ENCODE results near the gene ZNF747. TPM values are rescaled to one million over a fixed set of nuclear protein-coding genes. Genes with fewer than 3 reads are reported as not detected.

Gene ZNF747
- total RNA-seq, 1 experiment from 2014 or later, result 10.9 TPM

GRCh38 chr16:30481381-30481780, 53.3 kb downstream of the ZNF747 start:
- CTCF ChIA-PET, result no interaction called here
- no peaks in the 10 kb centered on the region for H3K4me1 ChIP-seq (ENCODE audit: control insufficient read depth, insufficient read depth, low read length)

More at GRCh38 chr16:30481381-30481780, 53.3 kb downstream of the ZNF747 start:
- in situ Hi-C loops (cut with HindIII; ENCODE audit: low pct_unique_long_range_greater_than_20kb, low sequenced_read_pairs) (no loop called here), intact Hi-C loops (cut with micrococcal nuclease; ENCODE audit: unreplicated experiment) (no loop called here)
- Histone ChIP-seq H3K36me3 (ENCODE audit: control insufficient read depth, insufficient read depth, low read length) (no peaks in the 10 kb centered on the region), H3K27ac (ENCODE audit: low read length) (no peak overlapping the region), H3K4me3 (ENCODE audit: low read depth in 2 of 2, low read length in 2 of 2) (no peak overlapping the region), H3K9me3 (ENCODE audit: control insufficient read depth, insufficient read depth, low read depth, low read length) (no peaks in the 10 kb centered on the region), H3K27me3 (ENCODE audit: control insufficient read depth, insufficient read depth, low read length) (no peaks in the 10 kb centered on the region)
- ATAC-seq (no peak), DNase-seq (ENCODE audit: low read depth, low spot score) (no peak)
- POLR2A ChIA-PET, result interaction anchor here (0.6 to 1.3 kb wide), 3 partner anchors 24 to 141 kb away, joined by 3 to 17 read pairs (median 9); no protein-coding TSS in a partner anchor
- no peak for TF ChIP-seq TCF7L2 (IDR thresholded peaks at IDR 0.05; ENCODE audit: low read depth, low read length)
- TF ChIP-seq CTCF (IDR thresholded peaks at IDR 0.05), result no peak
- BruUV-seq (replicated peaks), result no TSS peak

Small RNA genes lying within 50 kb of the gene (microRNA-seq; reads per million reads assigned to microRNA genes)
- gene MIR4518 (ENCODE audit: unreplicated experiment), result not detected

Other genes with a start within 250 kb of the ZNF747 start
- gene CD2BP2, start 179.6 kb downstream of the ZNF747 start, total RNA-seq (2021; ENCODE audit: unreplicated experiment), result 90.7 TPM
- 52.6 TPM for gene TBC1D10B, start 164.4 kb downstream of the ZNF747 start, total RNA-seq (2021; ENCODE audit: unreplicated experiment)
- not detected for gene MYL11, start 160.1 kb downstream of the ZNF747 start, total RNA-seq (2021; ENCODE audit: unreplicated experiment)
- 1.7 TPM for gene SEPTIN1, start 152.3 kb downstream of the ZNF747 start, total RNA-seq (2021; ENCODE audit: unreplicated experiment)
- gene ZNF48, start 139.4 kb downstream of the ZNF747 start, total RNA-seq (2021; ENCODE audit: unreplicated experiment), result 16.6 TPM
- gene ZNF771, start 127.3 kb downstream of the ZNF747 start, total RNA-seq (2021; ENCODE audit: unreplicated experiment), result 14.4 TPM
- gene DCTPP1, start 104.8 kb downstream of the ZNF747 start, total RNA-seq (2021; ENCODE audit: unreplicated experiment), result 120 TPM
- gene SEPHS2, start 89.0 kb downstream of the ZNF747 start, total RNA-seq (2021; ENCODE audit: unreplicated experiment), result 68.5 TPM
- 0.54 TPM for gene ITGAL, start 62.1 kb downstream of the ZNF747 start, total RNA-seq (2021; ENCODE audit: unreplicated experiment)
- gene ZNF768, start 8.3 kb downstream of the ZNF747 start, total RNA-seq (2021; ENCODE audit: unreplicated experiment), result 68.3 TPM
- 16.7 TPM for gene ZNF764, start 23.5 kb upstream of the ZNF747 start, total RNA-seq (2021; ENCODE audit: unreplicated experiment)
- 7.7 TPM for gene ZNF688, start 36.9 kb upstream of the ZNF747 start, total RNA-seq (2021; ENCODE audit: unreplicated experiment)
- 6.2 TPM for gene ZNF785, start 50.8 kb upstream of the ZNF747 start, total RNA-seq (2021; ENCODE audit: unreplicated experiment)
- 16.5 TPM for gene ZNF689, start 75.5 kb upstream of the ZNF747 start, total RNA-seq (2021; ENCODE audit: unreplicated experiment)
- gene PRR14, start 116.1 kb upstream of the ZNF747 start, total RNA-seq (2021; ENCODE audit: unreplicated experiment), result 77.6 TPM
- 103 TPM for gene FBRS, start 123.6 kb upstream of the ZNF747 start, total RNA-seq (2021; ENCODE audit: unreplicated experiment)
- 73.6 TPM for gene SRCAP, start 164.3 kb upstream of the ZNF747 start, total RNA-seq (2021; ENCODE audit: unreplicated experiment)
- gene PHKG2, start 213.6 kb upstream of the ZNF747 start, total RNA-seq (2021; ENCODE audit: unreplicated experiment), result 43.1 TPM
- 21.0 TPM for gene CFAP119, start 227.2 kb upstream of the ZNF747 start, total RNA-seq (2021; ENCODE audit: unreplicated experiment)
- gene RNF40, start 227.5 kb upstream of the ZNF747 start, total RNA-seq (2021; ENCODE audit: unreplicated experiment), result 114 TPM